Measurements from ENCODE around the gene TTLL12.

DNA sequence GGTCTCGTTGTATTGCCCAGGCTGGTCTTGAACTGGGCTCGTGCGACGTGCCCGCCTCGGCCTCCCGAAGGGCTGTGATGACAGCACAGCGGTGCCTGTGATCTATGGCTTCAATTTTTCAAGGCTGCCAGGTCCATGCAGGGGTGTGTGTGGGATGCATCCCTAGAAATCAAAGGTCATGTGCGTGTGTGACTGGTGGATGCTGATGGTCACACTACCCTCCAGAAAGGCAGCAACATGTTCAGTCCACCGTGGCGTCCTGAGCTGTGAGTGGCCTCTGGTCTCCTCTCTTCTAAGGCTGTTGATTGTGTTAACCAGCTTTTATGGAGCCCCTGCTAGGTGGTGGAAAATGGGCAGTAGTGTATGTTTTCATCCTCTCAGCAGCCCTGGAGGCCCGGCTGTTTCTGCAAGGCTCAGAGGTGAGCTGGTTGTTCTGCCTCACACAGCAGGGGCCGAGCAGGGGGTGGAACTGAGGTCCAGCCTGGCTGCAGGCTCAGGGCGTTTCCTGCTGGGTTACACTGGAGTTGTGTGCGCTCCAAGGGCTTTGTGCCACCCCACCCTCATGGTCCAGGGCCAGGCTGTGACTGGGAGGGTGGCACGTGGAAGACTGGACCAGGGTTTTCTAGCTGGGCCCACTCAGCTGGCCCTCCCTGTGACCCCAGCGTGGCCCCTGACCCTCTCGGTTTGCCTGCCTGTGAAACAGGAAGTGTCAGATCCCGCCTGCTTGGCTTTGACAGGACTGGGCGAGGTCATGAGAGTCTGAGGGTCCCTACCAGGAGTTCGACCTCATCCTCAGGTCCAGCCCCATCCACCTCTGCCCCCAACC is 68.7 kb downstream of the TTLL12 start:
- TF ChIP-seq, protein P1, sequence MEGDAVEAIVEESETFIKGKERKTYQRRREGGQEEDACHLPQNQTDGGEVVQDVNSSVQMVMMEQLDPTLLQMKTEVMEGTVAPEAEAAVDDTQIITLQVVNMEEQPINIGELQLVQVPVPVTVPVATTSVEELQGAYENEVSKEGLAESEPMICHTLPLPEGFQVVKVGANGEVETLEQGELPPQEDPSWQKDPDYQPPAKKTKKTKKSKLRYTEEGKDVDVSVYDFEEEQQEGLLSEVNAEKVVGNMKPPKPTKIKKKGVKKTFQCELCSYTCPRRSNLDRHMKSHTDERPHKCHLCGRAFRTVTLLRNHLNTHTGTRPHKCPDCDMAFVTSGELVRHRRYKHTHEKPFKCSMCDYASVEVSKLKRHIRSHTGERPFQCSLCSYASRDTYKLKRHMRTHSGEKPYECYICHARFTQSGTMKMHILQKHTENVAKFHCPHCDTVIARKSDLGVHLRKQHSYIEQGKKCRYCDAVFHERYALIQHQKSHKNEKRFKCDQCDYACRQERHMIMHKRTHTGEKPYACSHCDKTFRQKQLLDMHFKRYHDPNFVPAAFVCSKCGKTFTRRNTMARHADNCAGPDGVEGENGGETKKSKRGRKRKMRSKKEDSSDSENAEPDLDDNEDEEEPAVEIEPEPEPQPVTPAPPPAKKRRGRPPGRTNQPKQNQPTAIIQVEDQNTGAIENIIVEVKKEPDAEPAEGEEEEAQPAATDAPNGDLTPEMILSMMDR (IDR thresholded peaks at IDR 0.05; ENCODE audit: low read depth, low read length), result no peak
- no peak for TF ChIP-seq EZH2phosphoT487 (IDR thresholded peaks at IDR 0.05; ENCODE audit: low read depth)
